Neural progenitor cell (in vitro differentiated cells): Measurements from ENCODE around the gene MS4A4A. TPM values are rescaled to one million over a fixed set of nuclear protein-coding genes. Genes with fewer than 3 reads are reported as not detected.

Source experiments
- DNase-seq: peaks from one replicate; pipeline ENCODE4 v3.0.0-alpha.2; 2016; ENCODE audit warnings: low spot score
- H2AFZ ChIP-seq: fragments of 200-600 bp; sonication (generic); replicated peaks from 2 replicates; pipeline ENCODE4 v1.6.1; 2016; ENCODE audit warnings: antibody characterized with exemption
- H3F3A ChIP-seq: fragments of 200-600 bp; sonication (generic); 2 replicates; pipeline ENCODE4 v1.6.1; 2016; ENCODE audit warnings: antibody characterized with exemption, low read depth
- H3K27ac ChIP-seq: fragments of 200-600 bp; sonication (generic); 2 replicates; pipeline ENCODE4 v1.5.1; 2016; ENCODE audit warnings: mild to moderate bottlenecking
- H3K27me3 ChIP-seq: fragments of 200-600 bp; sonication (generic); 2 replicates; pipeline ENCODE4 v1.6.1; 2016; ENCODE audit warnings: mild to moderate bottlenecking, moderate library complexity
- H3K36me3 ChIP-seq: fragments of 200-600 bp; sonication (generic); 2 replicates; pipeline ENCODE4 v1.5.1; 2016
- H3K4me1 ChIP-seq: fragments of 200-600 bp; sonication (generic); 2 replicates; pipeline ENCODE4 v1.6.1; 2016; ENCODE audit warnings: mixed run types
- H3K4me2 ChIP-seq: fragments of 200-600 bp; sonication (generic); 2 replicates; pipeline ENCODE4 v1.6.1; 2016
- H3K4me3 ChIP-seq: fragments of 200-600 bp; sonication (generic); 2 replicates; pipeline ENCODE4 v1.5.1; 2016
- H3K79me2 ChIP-seq: fragments of 200-600 bp; sonication (generic); 2 replicates; pipeline ENCODE4 v1.6.1; 2016; ENCODE audit warnings: low read depth
- H3K9ac ChIP-seq: fragments of 200-600 bp; sonication (generic); 2 replicates; pipeline ENCODE4 v1.6.1; 2016
- H3K9me3 ChIP-seq: fragments of 200-600 bp; sonication (generic); 2 replicates; pipeline ENCODE4 v1.5.1; 2016; ENCODE audit warnings: low read depth
- H4K20me1 ChIP-seq: fragments of 200-600 bp; sonication (generic); 2 replicates; pipeline ENCODE4 v1.6.1; 2016; ENCODE audit warnings: low read depth
- H3K27ac Mint-ChIP-seq: 3 replicates; pipeline ENCODE4 v1.8.0; 2021; ENCODE audit warnings: mixed read lengths
- H3K27me3 Mint-ChIP-seq: 2 replicates; pipeline ENCODE4 v1.8.0; 2022; ENCODE audit warnings: low read depth, mild to moderate bottlenecking, inconsistent platforms, moderate library complexity, mixed read lengths; ENCODE audit not compliant: insufficient read depth
- H3K36me3 Mint-ChIP-seq: 3 replicates; pipeline ENCODE4 v1.8.0; 2021; ENCODE audit warnings: mixed read lengths
- H3K4me1 Mint-ChIP-seq: 3 replicates; pipeline ENCODE4 v1.8.0; 2021; ENCODE audit warnings: mixed read lengths
- H3K4me3 Mint-ChIP-seq: 3 replicates; pipeline ENCODE4 v1.8.0; 2021; ENCODE audit warnings: mild to moderate bottlenecking, moderate library complexity, mixed read lengths
- H3K9me3 Mint-ChIP-seq: 3 replicates; pipeline ENCODE4 v1.8.0; 2020; ENCODE audit warnings: mixed read lengths
- CTCF ChIP-seq: fragments of 200-600 bp; sonication (generic); IDR thresholded peaks from 2 replicates; pipeline ENCODE4 v1.5.1; 2017; ENCODE audit warnings: antibody characterized with exemption, mild to moderate bottlenecking
- EZH2 ChIP-seq: fragments of 200-600 bp; sonication (generic); IDR thresholded peaks from 2 replicates; pipeline ENCODE4 v1.6.1; 2017; ENCODE audit warnings: antibody characterized with exemption, mild to moderate bottlenecking, moderate library complexity
- EZH2phosphoT487 ChIP-seq: fragments of 200-600 bp; sonication (generic); IDR thresholded peaks from 2 replicates; pipeline ENCODE4 v1.6.1; 2017; ENCODE audit warnings: antibody characterized with exemption
- total RNA-seq: library from RNA; depleted of rRNA; stranded (reverse); fragments of >200 nt; gene quantifications from 2 replicates; pipeline ENCODE4 v1.2.3, GENCODE V29; 2015; ENCODE audit warnings: low replicate concordance

The MS4A4A gene
- total RNA-seq, 1 donor from 2014 or later = not detected

- Histone ChIP-seq H3K36me3 (no peaks in the 10 kb centered on the region), H3K4me3 (no peak overlapping the region), H3K4me2 (no peak overlapping the region), H3K79me2 (no peaks in the 10 kb centered on the region), H4K20me1 (no peaks in the 10 kb centered on the region), H3K4me1 (no peaks in the 10 kb centered on the region), H2AFZ (no peak overlapping the region), H3K9ac (no peak overlapping the region), H3K27ac (no peak overlapping the region), H3K9me3 (no peaks in the 10 kb centered on the region), H3F3A (no peaks in the 10 kb centered on the region), H3K27me3 (no peaks in the 10 kb centered on the region)
- Mint-ChIP-seq H3K36me3 (no peaks in the 10 kb centered on the region), H3K27ac (peak overlapping the region; percentile 61), H3K9me3 (peaks cover 3% of the 10 kb centered on the region), H3K4me1 (peaks cover 48% of the 10 kb centered on the region), H3K4me3 (no peak overlapping the region), H3K27me3 (peaks cover 6% of the 10 kb centered on the region)
- DNase-seq = peak; percentile 10
- TF ChIP-seq EZH2phosphoT487 (no peak), CTCF (no peak), EZH2 (no peak)
Measured at GRCh38 chr11:60305906-60306619, 25.6 kb downstream of the MS4A4A start.

GRCh38 chr11:60307507-60308195, 27.2 kb downstream of the MS4A4A start:
- Histone ChIP-seq H3K27me3 (no peaks in the 10 kb centered on the region), H3K36me3 (no peaks in the 10 kb centered on the region), H3F3A (no peaks in the 10 kb centered on the region), H2AFZ (no peak overlapping the region), H4K20me1 (no peaks in the 10 kb centered on the region), H3K9me3 (no peaks in the 10 kb centered on the region), H3K9ac (no peak overlapping the region), H3K4me2 (no peak overlapping the region), H3K4me3 (no peak overlapping the region), H3K27ac (no peak overlapping the region), H3K4me1 (no peaks in the 10 kb centered on the region), H3K79me2 (no peaks in the 10 kb centered on the region)
- no peak overlapping the region for H3K4me3 Mint-ChIP-seq
- TF ChIP-seq CTCF (no peak), EZH2 (no peak), EZH2phosphoT487 (no peak)
- H3K4me1 Mint-ChIP-seq = peaks cover 44% of the 10 kb centered on the region
- peaks cover 3% of the 10 kb centered on the region for H3K27me3 Mint-ChIP-seq
- H3K27ac Mint-ChIP-seq = no peak overlapping the region
- H3K9me3 Mint-ChIP-seq = peaks cover 3% of the 10 kb centered on the region
- no peaks in the 10 kb centered on the region for H3K36me3 Mint-ChIP-seq
- DNase-seq = no peak

- Mint-ChIP-seq H3K4me3 (peak overlapping the region; percentile 44), H3K27ac (peak overlapping the region; percentile 69), H3K27me3 (peaks cover 3% of the 10 kb centered on the region), H3K9me3 (peaks cover 3% of the 10 kb centered on the region), H3K4me1 (peaks cover 42% of the 10 kb centered on the region), H3K36me3 (no peaks in the 10 kb centered on the region)
- H3K4me2 ChIP-seq = no peak overlapping the region
- DNase-seq = no peak
- no peaks in the 10 kb centered on the region for H3K4me1 ChIP-seq
- no peaks in the 10 kb centered on the region for H4K20me1 ChIP-seq
- H2AFZ ChIP-seq = no peak overlapping the region
- no peak overlapping the region for H3K27ac ChIP-seq
- H3K9ac ChIP-seq = no peak overlapping the region
- no peaks in the 10 kb centered on the region for H3F3A ChIP-seq
- H3K36me3 ChIP-seq = no peaks in the 10 kb centered on the region
- no peaks in the 10 kb centered on the region for H3K79me2 ChIP-seq
- no peak overlapping the region for H3K4me3 ChIP-seq
- no peaks in the 10 kb centered on the region for H3K27me3 ChIP-seq
- H3K9me3 ChIP-seq = no peaks in the 10 kb centered on the region
- TF ChIP-seq CTCF (no peak), EZH2phosphoT487 (no peak), EZH2 (no peak)
Measured at GRCh38 chr11:60310407-60310998, 30.0 kb downstream of the MS4A4A start.
